Spleen (tissue), 11 donors: ENCODE measurements around the gene PARD3B. TPM values are rescaled to one million over a fixed set of nuclear protein-coding genes. Genes with fewer than 3 reads are reported as not detected.

Experiments used
- DNase-seq: peaks from one replicate; pipeline ENCODE4 v3.0.0-alpha.2; 2020
- H3K27ac ChIP-seq, 8 donors: fragments of 200-600 bp; sonication (generic) in 7 of 8; 1 replicate in 4 of 8; 2 replicates in 4 of 8; pipeline versions ENCODE4 v1.5.0 to v1.8.0; 2016 to 2021; ENCODE audit warnings: inconsistent platforms in 4 of 8, mild to moderate bottlenecking in 4 of 8, moderate library complexity in 1 of 8
- H3K27me3 ChIP-seq, 7 donors: fragments of 200-600 bp; sonication (generic) in 6 of 7; replicated peaks in 1 of 7; 1 replicate in 4 of 7; 2 replicates in 3 of 7; pipeline versions ENCODE4 v1.5.0 to v1.8.0; 2016 to 2021; ENCODE audit warnings: inconsistent platforms in 3 of 7, mild to moderate bottlenecking in 1 of 7
- H3K36me3 ChIP-seq, 6 donors: fragments of 200-600 bp; sonication (generic) in 5 of 6; 1 replicate in 4 of 6; 2 replicates in 2 of 6; pipeline versions ENCODE4 v1.5.0 to v1.8.0; 2016 to 2021; ENCODE audit warnings: inconsistent platforms in 2 of 6
- H3K4me1 ChIP-seq, 6 donors: fragments of 200-600 bp; sonication (generic) in 5 of 6; 1 replicate in 3 of 6; 2 replicates in 3 of 6; pipeline versions ENCODE4 v1.5.0 to v1.8.0; 2016 to 2021; ENCODE audit warnings: inconsistent platforms in 3 of 6
- H3K4me3 ChIP-seq, 8 donors: fragments of 200-600 bp; sonication (generic) in 7 of 8; 1 replicate in 4 of 8; 2 replicates in 4 of 8; pipeline versions ENCODE4 v1.5.0 to v1.8.0; 2016 to 2021; ENCODE audit warnings: inconsistent platforms in 4 of 8, mild to moderate bottlenecking in 4 of 8, moderate library complexity in 2 of 8
- H3K9me3 ChIP-seq, 8 donors: fragments of 200-600 bp; sonication (generic) in 7 of 8; 1 replicate in 4 of 8; 2 replicates in 4 of 8; pipeline versions ENCODE4 v1.5.0 to v1.8.0; 2016 to 2021; ENCODE audit warnings: inconsistent platforms in 4 of 8
- CTCF ChIP-seq, 11 experiments: fragments of 200-600 bp in 7 of 11; fragments of 450-650 bp in 4 of 11; sonication (generic) in 4 of 11; IDR thresholded peaks in 8 of 11; conservative IDR thresholded peaks in 3 of 11; 1 replicate in 7 of 11; 2 replicates in 4 of 11; pipeline versions ENCODE4 v1.4.0 to v1.8.0; 2016 to 2021; ENCODE audit warnings: antibody characterized with exemption in 11 of 11, inconsistent platforms in 4 of 11, mild to moderate bottlenecking in 1 of 11
- POLR2A ChIP-seq, 3 donors: fragments of 450-650 bp; IDR thresholded peaks; one replicate each; pipeline ENCODE4 v1.5.1; 2017; ENCODE audit warnings: antibody characterized with exemption in 3 of 3, mild to moderate bottlenecking in 1 of 3
- POLR2AphosphoS5 ChIP-seq, 3 donors: sonication (generic); formaldehyde crosslinking; IDR thresholded peaks; one replicate each; pipeline ENCODE4 v1.5.1; 2017; ENCODE audit warnings: antibody characterized with exemption in 3 of 3
- WGBS, 5 donors: extraction: QIAGEN DNeasy Blood & Tissue Kit in 3 of 5; methylation state at CpG; one replicate each; pipeline versions ENCODE4 v1.1.5 to v1.1.7; 2013 to 2018; 5-methylcytosine and 5-hydroxymethylcytosine counted together
- intact Hi-C: fragments of 100-400 bp; cut with DNase I; formaldehyde crosslinking; loops from one replicate; pipeline ENCODE4 v1.15.0; 2023; ENCODE audit warnings: low total_unique reads
- polyA plus RNA-seq, 3 donors: library from polyadenylated mRNA; stranded (reverse); fragments of 200-250 nt; gene quantifications; one replicate each; pipeline ENCODE4 v1.2.1, GENCODE V29; 2013
- total RNA-seq, 7 donors: library from RNA; depleted of rRNA in 3 of 7; stranded (reverse); fragments of >200 nt in 3 of 7; fragmentation: NEBNext Ultra II Directional in 4 of 7; extraction: Animal tissue kit (Norgen Biotek cat#: 25700) in 4 of 7; gene quantifications; one replicate each; pipeline versions ENCODE4 v1.1.0 to v1.2.1, GENCODE V29; 2016 to 2021
- donor health status: healthy with polysubstance abuse.
- donor health status: DM: no; HTN: no; CAD: no; lungs with moderate emphysema.
- donor health status: DM: no; HTN: no; CAD: no.
- donor health status: Bipolar disorder and iron deficiency.
- donor health status: healthy.
- donor health status: DM: no; HTN: no; CAD: no.
- donor health status: DM: yes; HTN: yes; CAD: no.

The PARD3B gene
- total and polyA plus RNA-seq, 10 donors: 0.85 to 27.8 (median 14.7) TPM

- intact Hi-C loops: no loop called here
- Histone ChIP-seq H3K4me3 (no peak overlapping the region), H3K27me3 (no peaks in the 10 kb centered on the region), H3K36me3 (no peaks in the 10 kb centered on the region), H3K27ac (no peak overlapping the region), H3K4me1 (no peaks in the 10 kb centered on the region), H3K9me3 (no peaks in the 10 kb centered on the region)
- no peak for DNase-seq
- WGBS, 5 donors: 55 to 77% (median 59%) methylated on average over 2 of the region's 2 CpGs
- TF ChIP-seq POLR2AphosphoS5 (IDR thresholded peaks at IDR 0.05) (no peak), CTCF (IDR thresholded peaks at IDR 0.05 in 8 of 11, conservative IDR thresholded peaks at IDR 0.05 in 3 of 11) (no peak), POLR2A (IDR thresholded peaks at IDR 0.05) (no peak)
Measured at GRCh38 chr2:205073433-205074020, 528.3 kb downstream of the PARD3B start.

- Histone ChIP-seq H3K4me1 (no peaks in the 10 kb centered on the region), H3K27ac (no peak overlapping the region)
- intact Hi-C loops: no loop called here
Measured at GRCh38 chr2:205076405-205076804, 531.1 kb downstream of the PARD3B start.

DNA sequence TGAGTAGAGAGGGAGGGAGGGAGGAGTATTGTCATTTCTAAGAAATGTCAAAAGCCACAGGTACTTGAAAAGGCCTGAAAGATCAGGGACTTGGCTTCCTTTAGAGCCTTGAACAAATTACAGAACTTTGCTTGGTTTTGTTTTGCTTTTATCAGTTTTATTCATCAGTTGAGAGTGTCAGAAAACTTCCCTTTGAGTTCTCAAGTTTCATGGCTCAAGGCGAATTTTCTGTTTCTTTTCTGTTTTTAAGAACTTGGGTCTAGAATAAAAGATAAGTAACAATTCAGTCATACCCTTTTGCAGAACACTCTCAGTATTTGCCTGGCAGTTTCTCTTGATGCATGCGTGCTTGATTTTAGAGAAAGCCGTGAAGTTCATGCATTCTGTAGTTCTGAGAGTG lies 531.9 kb downstream of the PARD3B start:
- no peak for TF ChIP-seq CTCF (IDR thresholded peaks at IDR 0.05 in 8 of 11, conservative IDR thresholded peaks at IDR 0.05 in 3 of 11)
- TF ChIP-seq POLR2A (IDR thresholded peaks at IDR 0.05): no peak
- TF ChIP-seq POLR2AphosphoS5 (IDR thresholded peaks at IDR 0.05): no peak
- Histone ChIP-seq H3K4me1 (no peaks in the 10 kb centered on the region), H3K27ac (no peak overlapping the region), H3K9me3 (no peaks in the 10 kb centered on the region), H3K36me3 (no peaks in the 10 kb centered on the region), H3K27me3 (no peaks in the 10 kb centered on the region), H3K4me3 (no peak overlapping the region)
- intact Hi-C loops: no loop called here
- DNase-seq: no peak
- 35 to 50% (median 41%) methylated on average over 3 of the region's 3 CpGs for WGBS, 5 donors

More at GRCh38 chr2:205076405-205076804, 531.1 kb downstream of the PARD3B start:
- Histone ChIP-seq H3K36me3 (no peaks in the 10 kb centered on the region), H3K4me3 (no peak overlapping the region), H3K27me3 (no peaks in the 10 kb centered on the region), H3K9me3 (no peaks in the 10 kb centered on the region)
- WGBS, 5 donors: 92 to 100% (median 95%) methylated on average over 3 of the region's 3 CpGs
- DNase-seq: no peak
- TF ChIP-seq POLR2AphosphoS5 (IDR thresholded peaks at IDR 0.05) (no peak), POLR2A (IDR thresholded peaks at IDR 0.05) (no peak), CTCF (IDR thresholded peaks at IDR 0.05 in 8 of 11, conservative IDR thresholded peaks at IDR 0.05 in 3 of 11) (no peak)

- intact Hi-C loops: no loop called here
- no peak overlapping the region for H3K4me3 ChIP-seq
- DNase-seq: no peak
- no peaks in the 10 kb centered on the region for H3K4me1 ChIP-seq
- no peaks in the 10 kb centered on the region for H3K27me3 ChIP-seq
- H3K36me3 ChIP-seq: no peaks in the 10 kb centered on the region
- no peak overlapping the region for H3K27ac ChIP-seq
- 87 to 97% (median 90%) methylated on average over 6 of the region's 6 CpGs for WGBS, 5 donors
- H3K9me3 ChIP-seq: no peaks in the 10 kb centered on the region
- TF ChIP-seq POLR2AphosphoS5 (IDR thresholded peaks at IDR 0.05) (no peak), POLR2A (IDR thresholded peaks at IDR 0.05) (no peak), CTCF (IDR thresholded peaks at IDR 0.05 in 8 of 11, conservative IDR thresholded peaks at IDR 0.05 in 3 of 11) (no peak)
Measured at GRCh38 chr2:205078762-205079161, 533.5 kb downstream of the PARD3B start.
